Osteocyte (in vitro differentiated cells): ENCODE results near the gene ANO2. TPM values are rescaled to one million over a fixed set of nuclear protein-coding genes. Genes with fewer than 3 reads are reported as not detected.
"Not testable (repeated sequence)": the region's sequence is repeated elsewhere in the genome, so short reads cannot be mapped to it uniquely, and the experiment has no call there.

Experiments
- DNase-seq: peaks from one replicate; pipeline ENCODE4 v3.0.0; 2021; ENCODE audit warnings: mixed read lengths; ENCODE audit not compliant: unreplicated experiment; ENCODE audit errors: extremely low spot score
- H3K27ac Mint-ChIP-seq: one replicate; pipeline ENCODE4 v1.8.0; 2021; ENCODE audit warnings: mild to moderate bottlenecking, mixed read lengths; ENCODE audit not compliant: unreplicated experiment
- H3K27me3 Mint-ChIP-seq: one replicate; pipeline ENCODE4 v1.8.0; 2021; ENCODE audit warnings: mixed read lengths; ENCODE audit not compliant: unreplicated experiment
- H3K36me3 Mint-ChIP-seq: one replicate; pipeline ENCODE4 v1.8.0; 2021; ENCODE audit warnings: mixed read lengths; ENCODE audit not compliant: unreplicated experiment
- H3K4me1 Mint-ChIP-seq: one replicate; pipeline ENCODE4 v1.8.0; 2021; ENCODE audit warnings: mixed read lengths; ENCODE audit not compliant: unreplicated experiment
- H3K4me3 Mint-ChIP-seq: one replicate; pipeline ENCODE4 v1.8.0; 2021; ENCODE audit warnings: mild to moderate bottlenecking, moderate library complexity, mixed read lengths; ENCODE audit not compliant: unreplicated experiment
- H3K9me3 Mint-ChIP-seq: one replicate; pipeline ENCODE4 v1.8.0; 2021; ENCODE audit warnings: mixed read lengths; ENCODE audit not compliant: unreplicated experiment
- CTCF ChIP-seq: fragments of 200-600 bp; sonication (generic); IDR thresholded peaks from 2 replicates; pipeline ENCODE4 v1.5.0; 2021; ENCODE audit warnings: antibody characterized with exemption, mild to moderate bottlenecking, moderate library complexity
- total RNA-seq: library from RNA; stranded (reverse); gene quantifications from 2 replicates; pipeline ENCODE4 v1.2.1, GENCODE V29; 2021

ANO2 gene
- total RNA-seq, 1 donor from 2014 or later: 0.59 TPM

GRCh38 chr12:5846950-5847349, 98.1 kb downstream of the ANO2 start:
- Mint-ChIP-seq H3K4me3 (no peak overlapping the region), H3K27me3 (peaks cover 7% of the 10 kb centered on the region), H3K4me1 (no peaks in the 10 kb centered on the region), H3K27ac (no peak overlapping the region), H3K36me3 (no peaks in the 10 kb centered on the region), H3K9me3 (no peaks in the 10 kb centered on the region)
- TF ChIP-seq CTCF: no peak
- no peak for DNase-seq

GRCh38 chr12:5840944-5841343, 104.1 kb downstream of the ANO2 start:
- no peak for TF ChIP-seq CTCF
- Mint-ChIP-seq H3K27ac (no peak overlapping the region), H3K4me1 (no peaks in the 10 kb centered on the region), H3K9me3 (no peaks in the 10 kb centered on the region), H3K36me3 (no peaks in the 10 kb centered on the region), H3K4me3 (no peak overlapping the region), H3K27me3 (peaks cover 3% of the 10 kb centered on the region)
- no peak for DNase-seq

- no peak for DNase-seq
- TF ChIP-seq CTCF: no peak
- no peaks in the 10 kb centered on the region for H3K36me3 Mint-ChIP-seq
- H3K27me3 Mint-ChIP-seq: peaks cover 4% of the 10 kb centered on the region
- no peak overlapping the region for H3K4me3 Mint-ChIP-seq
- no peaks in the 10 kb centered on the region for H3K4me1 Mint-ChIP-seq
- peaks cover 3% of the 10 kb centered on the region for H3K9me3 Mint-ChIP-seq
- no peak overlapping the region for H3K27ac Mint-ChIP-seq
These were observed 114.9 kb downstream of the ANO2 start for GRCh38 chr12:5830111-5830510.

DNA sequence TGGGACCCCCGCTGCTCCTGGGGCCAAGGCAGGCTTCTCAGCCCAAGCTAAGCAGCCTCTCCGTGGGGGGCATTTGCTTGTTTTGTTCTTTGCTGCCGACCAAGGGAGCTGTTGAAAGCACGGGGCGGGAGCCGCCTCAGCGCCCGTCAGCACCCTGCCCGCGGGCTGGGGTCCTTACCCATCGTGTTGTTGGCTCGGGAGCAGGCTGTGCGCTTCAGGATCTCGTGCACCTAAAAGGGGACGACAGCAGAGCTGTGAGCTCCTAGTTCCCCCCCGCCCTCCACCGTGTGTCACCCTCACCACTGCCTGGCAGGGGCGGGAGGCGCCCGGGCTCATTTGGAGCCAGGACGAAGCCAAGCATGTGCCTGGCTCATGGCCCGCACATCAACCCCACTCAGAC, 117.5 kb downstream of the ANO2 start:
- no peak for TF ChIP-seq CTCF
- DNase-seq: no peak
- no peaks in the 10 kb centered on the region for H3K4me1 Mint-ChIP-seq
- no peak overlapping the region for H3K27ac Mint-ChIP-seq
- H3K9me3 Mint-ChIP-seq: peaks cover 18% of the 10 kb centered on the region
- no peaks in the 10 kb centered on the region for H3K36me3 Mint-ChIP-seq
- H3K4me3 Mint-ChIP-seq: no peak overlapping the region
- no peaks in the 10 kb centered on the region for H3K27me3 Mint-ChIP-seq

GRCh38 chr12:5825761-5826160, 119.3 kb downstream of the ANO2 start:
- H3K27me3 Mint-ChIP-seq: not testable (repeated sequence)

GRCh38 chr12:5818877-5819276, 126.2 kb downstream of the ANO2 start:
- Mint-ChIP-seq H3K9me3 (peaks cover 14% of the 10 kb centered on the region), H3K27me3 (peaks cover 10% of the 10 kb centered on the region)
- not testable (repeated sequence) for H3K4me1 Mint-ChIP-seq, H3K27ac Mint-ChIP-seq, H3K36me3 Mint-ChIP-seq, DNase-seq, H3K4me3 Mint-ChIP-seq

More at GRCh38 chr12:5825761-5826160, 119.3 kb downstream of the ANO2 start:
- peaks cover 24% of the 10 kb centered on the region for H3K9me3 Mint-ChIP-seq
- H3K4me3 Mint-ChIP-seq, DNase-seq, H3K36me3 Mint-ChIP-seq, H3K27ac Mint-ChIP-seq, H3K4me1 Mint-ChIP-seq: not testable (repeated sequence)
